Urothelium cell line (cell line): Measurements from ENCODE around the gene ALCAM.

Experiments
- DNase-seq: peaks from one replicate; pipeline ENCODE4 v3.0.0; 2011; ENCODE audit warnings: low spot score, mixed read lengths
- FAIRE-seq: peaks from 2 replicates; lab custom pipeline; 2011; peaks lifted over from hg19 to GRCh38; lab: Jason Lieb, UNC

Gene ALCAM

DNA sequence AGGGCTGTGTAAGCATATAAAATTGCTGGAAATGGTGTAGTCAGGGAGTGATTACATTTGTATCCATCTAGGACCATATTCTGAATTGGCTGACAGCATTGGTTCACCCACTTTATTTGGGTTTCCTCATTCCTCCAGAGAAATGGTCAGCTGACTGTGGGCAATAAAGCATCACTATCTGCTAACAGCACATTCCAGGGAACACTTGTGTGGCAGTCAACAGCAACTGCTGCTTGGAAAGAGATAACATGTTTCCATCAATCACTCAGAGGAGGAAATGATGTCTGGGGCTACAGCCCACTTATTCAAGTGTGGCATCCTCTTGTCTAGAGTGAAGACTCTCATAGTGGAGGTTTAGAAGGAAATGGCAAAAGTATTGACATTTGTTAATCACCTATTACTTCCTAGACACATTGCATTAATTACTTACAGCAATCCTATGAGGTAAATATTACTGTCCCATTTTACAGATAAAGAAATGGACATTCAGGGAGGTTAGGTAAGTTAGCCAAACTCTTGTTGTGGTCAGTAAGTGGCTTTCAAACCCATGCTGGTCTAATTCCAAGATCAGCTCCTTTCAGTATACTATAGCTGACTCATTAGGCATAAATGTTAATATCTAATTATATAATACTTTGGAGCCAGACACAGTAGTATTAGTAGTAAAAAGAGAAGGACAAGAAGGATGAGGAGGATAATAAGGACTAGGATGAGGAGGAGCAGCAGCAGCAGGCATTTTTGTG is 247.8 kb downstream of the ALCAM start:
- DNase-seq (no peak), FAIRE-seq (peak; percentile 44)

DNA sequence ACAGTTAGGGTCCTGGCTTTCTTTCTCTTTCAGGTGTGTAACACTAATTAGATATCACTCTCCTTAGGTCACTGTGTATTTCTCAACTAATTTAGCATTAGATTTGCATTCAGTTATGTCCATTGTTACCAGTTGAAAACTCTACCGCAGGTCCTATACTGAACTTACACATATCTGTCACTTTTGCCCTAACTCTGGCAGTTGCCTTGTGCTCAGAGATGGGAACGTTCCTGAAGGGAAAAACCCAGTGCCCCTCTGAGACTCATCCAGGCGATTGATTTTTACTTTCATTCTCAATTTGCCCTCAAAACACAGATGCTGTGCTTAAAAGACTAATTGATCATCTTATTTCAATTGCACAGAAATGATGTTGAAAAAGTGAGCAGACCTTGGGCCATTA is 249.1 kb downstream of the ALCAM start:
- no peak for DNase-seq
- FAIRE-seq = no peak

GRCh38 chr3:105616374-105617121 is 249.8 kb downstream of the ALCAM start:
- DNase-seq (no peak), FAIRE-seq (no peak)

- FAIRE-seq = no peak
- DNase-seq = no peak
Observed at GRCh38 chr3:105618556-105618955, 251.8 kb downstream of the ALCAM start.

DNA sequence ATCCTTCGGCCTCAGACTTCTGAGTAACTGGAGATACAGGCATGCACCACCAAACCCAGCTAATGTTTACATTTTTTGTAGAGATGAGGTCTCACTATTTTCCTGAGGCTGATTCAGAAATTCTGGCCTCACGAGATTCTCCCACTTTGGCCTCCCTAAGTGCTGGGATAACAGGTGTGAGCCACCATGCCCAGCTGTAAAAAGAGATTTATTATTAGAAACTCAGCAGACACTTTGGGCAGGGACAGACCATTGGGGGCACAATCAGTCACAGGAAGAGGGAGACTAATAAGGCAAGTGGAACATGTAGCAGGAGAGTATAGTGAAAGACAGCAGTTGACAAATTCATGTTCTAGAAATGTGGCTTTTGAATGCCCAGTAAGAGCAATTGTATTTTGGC is 252.9 kb downstream of the ALCAM start:
- FAIRE-seq = no peak
- no peak for DNase-seq

DNA sequence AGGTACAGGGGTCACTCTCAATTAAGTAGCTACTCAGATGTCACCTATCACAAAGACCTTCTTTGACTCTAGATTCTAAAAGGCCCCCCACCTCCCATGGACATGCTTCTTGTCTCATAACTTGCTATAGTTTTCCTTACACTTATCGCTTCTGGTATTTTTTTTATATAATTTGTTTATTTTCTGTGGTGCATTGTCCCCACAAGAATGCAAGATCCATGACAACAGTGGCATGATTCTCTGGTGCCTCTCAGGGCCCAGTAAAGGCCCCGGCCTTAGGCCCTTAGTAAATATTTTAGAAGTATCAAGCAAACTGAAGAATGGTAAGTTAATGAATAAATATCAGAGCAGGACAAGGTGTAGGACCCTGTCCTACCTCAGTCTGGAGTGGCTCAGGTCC is 253.5 kb downstream of the ALCAM start:
- DNase-seq = no peak
- no peak for FAIRE-seq

DNA sequence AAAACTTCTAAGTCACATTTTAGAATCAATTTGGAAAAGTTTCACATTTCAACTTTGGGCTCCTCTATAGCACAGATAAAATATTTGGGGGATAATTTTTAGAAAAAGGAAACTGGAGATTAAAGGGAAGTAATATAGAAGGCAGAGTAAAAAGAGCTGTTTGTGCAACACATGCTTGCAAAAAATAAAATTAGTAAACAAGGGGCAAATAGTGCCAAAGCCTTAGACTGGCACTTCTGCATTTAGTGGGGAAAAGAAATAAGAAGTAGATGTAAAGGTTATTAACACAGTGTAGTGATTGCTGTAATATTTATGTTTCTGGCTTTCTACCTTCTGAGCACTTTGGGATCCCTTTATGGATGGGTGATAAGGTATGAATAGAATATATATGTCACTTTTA is 255.5 kb downstream of the ALCAM start:
- DNase-seq = no peak
- FAIRE-seq = no peak
